Right ventricle myocardium superior (tissue), 1 donor: ENCODE data around the gene SSH2. TPM values are rescaled to one million over a fixed set of nuclear protein-coding genes. Genes with fewer than 3 reads are reported as not detected.

Source experiments
- ATAC-seq: fragments of 200-7000 bp; cut with Tn5 transposase; one replicate; pipeline ENCODE4 v1.9.1; 2020; ENCODE audit warnings: mild to moderate bottlenecking; ENCODE audit not compliant: poor library complexity
- DNase-seq: peaks from one replicate; pipeline ENCODE4 v3.0.0-alpha.2; 2020
- intact Hi-C: fragments of 100-400 bp; cut with DNase I; formaldehyde crosslinking; loops from one replicate; pipeline ENCODE4 v1.11.2; 2022
- total RNA-seq: library from RNA; stranded (reverse); fragmentation: NEBNext Ultra II Directional; extraction: Animal tissue kit (Norgen Biotek cat#: 25700); gene quantifications from one replicate; pipeline ENCODE4 v1.2.1, GENCODE V29; 2021
- donor health status: DM: no; HTN: yes; CAD: no; lungs with severe emphysema.

The SSH2 gene
- total RNA-seq, 1 donor from 2014 or later: 31.3 TPM

DNA sequence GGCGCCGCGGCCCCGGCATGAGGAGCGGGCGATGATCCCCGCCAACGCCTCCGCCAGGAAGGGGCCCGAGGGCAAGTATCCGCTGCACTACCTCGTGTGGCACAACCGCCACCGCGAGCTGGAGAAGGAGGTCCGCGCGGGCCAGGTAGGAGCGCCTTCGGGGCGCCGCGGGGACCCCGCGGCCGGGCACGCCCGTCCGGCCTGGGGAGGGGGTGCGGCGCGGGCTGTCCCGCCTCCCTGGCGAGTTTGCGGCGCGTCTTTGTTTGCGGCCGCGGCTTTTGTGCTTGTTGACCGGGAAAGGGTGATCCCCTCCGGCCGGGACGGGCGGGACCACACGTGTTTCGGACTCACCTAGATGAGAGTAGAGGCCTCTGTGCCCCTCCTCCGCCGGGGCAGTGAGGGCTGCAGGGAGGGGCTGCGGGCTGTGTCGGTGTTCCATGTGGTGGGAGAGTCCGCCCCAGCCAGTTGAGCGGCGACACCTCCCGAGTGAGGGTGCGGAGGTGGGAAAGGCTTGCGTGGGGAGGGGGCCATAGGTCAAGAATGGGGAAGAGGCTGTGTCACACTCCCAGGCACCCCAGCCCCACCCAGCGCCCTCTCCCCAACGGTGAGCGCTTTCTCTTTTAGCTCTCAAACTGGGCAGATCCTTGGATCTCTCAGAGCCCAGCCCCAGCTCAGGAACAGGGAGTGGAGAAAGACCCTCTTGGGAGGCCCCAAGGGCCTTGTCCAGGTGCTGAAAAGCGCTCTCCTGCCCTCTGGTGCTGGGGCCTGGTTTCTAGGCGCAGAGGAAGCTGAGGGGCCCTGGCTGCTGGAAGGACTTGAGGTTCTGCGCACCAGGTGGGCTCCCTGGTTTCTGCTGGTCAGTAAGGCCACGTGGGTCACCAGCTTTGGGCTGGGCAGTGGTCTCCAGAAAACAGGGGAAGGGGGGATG is 336.2 kb downstream of the SSH2 start:
- no peak for DNase-seq

DNA sequence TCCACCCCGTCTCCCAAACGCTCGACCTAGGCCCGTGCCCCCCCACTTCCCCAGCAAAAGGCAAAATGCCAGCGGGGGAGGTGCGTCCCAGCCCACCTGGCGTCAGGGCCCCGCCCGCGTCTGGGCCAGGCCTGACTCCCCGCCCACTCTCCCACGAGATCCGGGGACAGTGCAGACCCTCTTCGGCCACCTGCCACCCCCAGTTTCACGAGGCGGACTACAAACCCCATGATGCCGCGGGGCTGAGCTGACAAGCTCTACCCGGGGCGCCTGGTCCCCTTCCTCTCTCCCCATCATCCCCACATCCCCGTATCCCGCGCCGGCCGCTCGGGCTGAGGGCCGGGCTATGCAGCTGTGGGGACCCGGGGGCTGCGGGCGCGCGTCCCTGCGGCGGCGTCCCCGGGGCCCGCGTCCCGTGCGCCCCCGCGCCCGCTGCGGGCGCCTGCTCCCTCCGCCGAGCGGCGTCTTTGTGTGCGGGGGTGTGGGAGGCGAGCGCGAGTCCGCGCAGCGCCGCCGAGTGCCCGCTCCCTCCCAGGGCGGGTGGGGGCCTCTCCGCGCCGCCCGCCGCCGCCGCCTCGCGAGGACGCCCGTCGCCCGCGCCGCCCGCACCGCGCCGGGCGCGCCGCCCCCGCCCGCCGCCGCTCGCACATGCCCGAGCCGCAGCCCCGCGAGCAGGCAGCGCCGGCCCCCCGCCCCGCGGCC is 337.0 kb downstream of the SSH2 start, which contains the start of gene ANKRD13B:
ANKRD13B (plus strand) TSS at position 283 of the 702 bp plus-strand sequence. CDS start 490 bp downstream, outside the sequence.
- DNase-seq (peak; percentile 74), ATAC-seq (peak; percentile 16)
- intact Hi-C loops: no loop called here

More for the DNA sequence above, 336.2 kb downstream of the SSH2 start:
- intact Hi-C loops: no loop called here
- no peak for ATAC-seq

GRCh38 chr17:29591737-29592608 is 338.1 kb downstream of the SSH2 start:
- DNase-seq: peak; percentile 93
- peak; percentile 77 for ATAC-seq
- intact Hi-C loops: no loop called here

DNA sequence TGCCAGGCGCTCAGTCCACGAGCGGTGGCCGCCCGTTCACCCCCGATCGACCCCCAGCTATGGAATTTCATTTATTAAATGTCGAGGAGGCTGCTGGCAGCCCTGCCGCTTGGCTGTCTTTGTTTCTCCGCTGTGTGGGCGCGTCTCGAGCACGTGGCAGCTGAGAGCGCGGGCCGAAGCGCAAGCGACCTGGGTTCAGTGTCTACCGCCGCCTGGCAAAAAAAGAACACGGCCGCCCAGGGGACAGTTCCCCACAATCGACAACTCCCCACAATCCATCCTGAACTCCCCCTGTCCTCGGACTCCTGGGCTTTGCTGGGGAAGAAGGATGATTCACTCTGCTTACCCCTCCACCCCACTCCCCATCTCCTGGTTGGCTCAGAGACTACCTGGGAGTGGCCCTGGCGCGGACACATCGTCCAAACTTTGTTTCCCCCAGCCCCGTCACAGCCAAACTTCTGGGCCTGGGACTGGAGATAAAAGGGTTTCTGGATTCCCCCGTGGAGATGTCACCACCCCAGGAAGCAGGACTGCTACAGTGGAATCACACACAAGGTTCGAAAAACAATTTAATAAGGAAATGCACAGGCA is 338.8 kb downstream of the SSH2 start:
- DNase-seq (peak; percentile 74), ATAC-seq (peak; percentile 3)
- intact Hi-C loops: no loop called here

DNA sequence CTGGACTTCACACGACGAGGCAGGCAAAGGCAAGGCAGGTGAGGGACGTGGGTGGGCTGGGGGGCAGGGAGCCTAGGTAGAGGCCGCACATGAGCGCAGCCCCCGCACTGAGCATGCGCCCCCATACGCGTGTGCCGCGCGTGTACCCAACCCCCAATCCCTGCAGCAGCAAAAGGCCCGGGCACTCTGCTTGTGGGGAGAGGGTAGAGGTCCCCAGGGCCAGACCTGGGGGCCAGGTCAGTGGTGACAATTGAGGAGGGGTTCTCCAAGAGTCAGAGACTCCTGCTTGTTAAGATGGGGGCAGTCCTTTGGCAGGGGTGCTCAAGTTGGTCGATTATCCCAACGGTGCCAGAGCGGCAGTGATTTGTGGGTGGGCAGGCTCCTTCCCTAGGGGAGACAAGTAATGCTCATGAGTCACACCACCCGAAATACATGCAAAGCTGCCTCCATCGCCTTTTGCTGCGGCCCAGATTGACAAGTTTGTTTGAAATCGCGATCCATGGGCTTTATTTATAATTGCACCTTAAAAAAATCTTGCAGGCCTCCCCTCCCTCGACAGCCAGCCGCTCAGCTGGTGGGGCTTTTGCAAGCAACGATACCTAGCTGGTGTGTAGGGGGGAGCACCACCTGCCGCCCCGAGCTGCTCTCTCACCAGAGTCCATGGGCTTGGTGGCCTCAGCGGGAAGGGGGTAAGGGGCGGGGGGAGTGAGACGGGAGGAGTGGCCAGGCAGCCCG is 339.4 kb downstream of the SSH2 start:
- DNase-seq (no peak), ATAC-seq (no peak)
- intact Hi-C loops: no loop called here

- peak; percentile 92 for DNase-seq
- peak; percentile 86 for ATAC-seq
- intact Hi-C loops: no loop called here
Measured at GRCh38 chr17:29589524-29590410, 340.3 kb downstream of the SSH2 start, which contains the start of gene GIT1. TSS of gene GIT1 (minus strand) at chr17:29589648. CDS start at chr17:29589378, 270 bp downstream.

DNA sequence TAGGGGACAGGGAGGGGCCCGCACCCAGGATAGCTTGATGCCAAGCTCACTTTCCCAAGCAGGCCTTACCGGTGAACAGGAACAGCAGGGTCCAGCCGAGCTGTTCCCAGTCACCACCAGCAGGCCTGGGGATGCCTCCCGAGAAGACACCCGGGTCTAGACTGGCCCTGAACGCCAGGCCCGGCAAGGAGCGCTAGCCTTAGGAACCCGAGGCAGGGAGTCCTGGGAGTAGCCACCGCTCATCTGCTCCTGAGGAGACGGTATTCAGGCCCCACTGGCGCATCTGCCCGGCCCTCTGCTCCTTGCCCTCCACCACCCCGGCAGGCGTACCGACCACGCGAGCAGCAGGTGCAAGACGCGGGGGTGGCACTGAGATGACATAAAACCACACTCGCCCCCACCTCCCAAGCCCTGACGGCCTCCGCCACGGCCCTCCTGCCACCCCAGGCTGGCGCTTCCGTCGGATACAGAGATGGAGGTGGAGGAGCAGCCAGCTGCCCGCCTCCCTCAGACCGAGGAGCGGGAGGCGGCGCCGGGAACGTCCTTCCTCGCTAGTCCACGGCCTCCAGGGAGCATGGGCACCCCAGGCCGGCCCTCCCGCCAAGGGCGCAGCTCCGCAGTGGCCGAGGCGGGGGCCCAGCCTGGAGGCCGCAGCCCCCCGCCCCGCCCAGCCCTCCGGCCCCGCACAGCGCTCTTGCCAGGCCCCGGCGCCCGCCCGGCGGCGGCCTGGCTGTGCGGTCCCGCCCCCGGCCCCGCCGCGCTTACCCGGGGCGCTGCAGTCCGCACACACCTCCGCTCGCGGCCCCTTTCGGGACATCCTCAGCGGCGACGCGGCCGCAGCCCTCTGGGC is 341.2 kb downstream of the SSH2 start:
- ATAC-seq (no peak), DNase-seq (no peak)
- intact Hi-C loops: no loop called here

GRCh38 chr17:29588017-29588561 is 341.9 kb downstream of the SSH2 start:
- intact Hi-C loops: no loop called here
- no peak for DNase-seq
- ATAC-seq: no peak

DNA sequence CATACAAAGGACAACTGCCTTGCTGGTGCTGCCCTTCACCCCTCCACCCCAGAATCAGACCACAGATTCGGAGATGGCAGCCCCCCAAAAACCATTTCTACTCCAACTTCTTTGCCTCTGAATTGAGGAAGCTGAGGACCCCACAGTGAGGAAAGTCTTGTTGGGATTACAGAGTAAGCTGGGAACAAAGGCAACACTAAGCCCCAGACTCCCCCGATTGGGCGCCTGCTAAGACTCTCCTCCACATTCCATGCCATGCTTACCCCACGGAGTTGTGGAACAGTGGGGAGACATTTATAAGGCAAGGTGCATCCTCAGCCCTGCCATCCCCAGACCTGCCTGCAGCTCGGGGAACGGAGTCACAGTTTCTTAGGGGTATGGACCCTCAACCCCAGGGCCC is 342.4 kb downstream of the SSH2 start:
- intact Hi-C loops: no loop called here

DNA sequence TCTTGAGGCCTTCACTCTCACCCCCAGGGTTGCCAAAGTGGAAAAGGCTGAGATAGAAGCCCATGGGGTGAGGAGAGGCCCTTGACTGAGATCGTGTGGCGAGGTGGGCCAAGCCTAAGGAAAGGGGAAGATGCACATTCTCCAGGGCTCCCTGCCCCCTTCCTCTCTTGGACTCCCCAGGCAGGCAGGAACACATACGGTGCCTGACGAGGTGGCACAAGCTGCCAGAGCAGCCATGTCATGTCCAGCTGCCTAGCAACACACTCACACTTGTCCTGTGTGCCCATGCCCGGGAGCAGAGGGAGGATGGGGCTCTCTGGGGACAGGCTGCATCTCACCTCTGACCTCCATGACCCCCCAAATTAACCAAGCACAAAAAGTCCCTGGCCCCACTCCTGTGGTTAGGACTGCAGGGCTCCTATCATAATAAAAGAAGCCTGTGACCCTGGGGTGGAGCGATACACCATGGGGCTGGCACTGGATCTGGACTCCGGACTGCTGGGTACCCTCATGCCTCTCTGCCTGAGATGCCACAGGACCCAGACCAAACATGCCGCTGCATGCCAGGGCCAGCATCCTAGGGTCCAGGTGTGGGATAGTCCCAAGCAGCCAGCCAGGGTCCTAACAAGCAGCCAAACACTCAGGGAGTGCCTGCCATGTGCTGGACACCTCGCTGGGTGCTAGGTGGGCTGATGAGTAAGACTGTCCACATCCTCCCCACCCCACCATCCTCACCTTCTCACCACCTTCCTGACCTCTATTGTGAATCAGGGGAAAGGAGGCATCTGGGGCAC is 343.2 kb downstream of the SSH2 start:
- intact Hi-C loops: no loop called here
- no peak for DNase-seq
- ATAC-seq: no peak

More for the DNA sequence above, 342.4 kb downstream of the SSH2 start:
- DNase-seq (no peak), ATAC-seq (no peak)

GRCh38 chr17:29585080-29585751 is 344.8 kb downstream of the SSH2 start:
- DNase-seq: peak; percentile 56
- intact Hi-C loops: no loop called here

GRCh38 chr17:29584452-29585079 is 345.5 kb downstream of the SSH2 start:
- intact Hi-C loops: no loop called here
- peak; percentile 4 for ATAC-seq
- no peak for DNase-seq

More at GRCh38 chr17:29585080-29585751, 344.8 kb downstream of the SSH2 start:
- ATAC-seq: no peak

- ATAC-seq: no peak
- intact Hi-C loops: no loop called here
- no peak for DNase-seq
Measured at GRCh38 chr17:29583324-29584248, 346.4 kb downstream of the SSH2 start.
